DMS 273 treated with DMSO at 0.1 percent for 48 hours (cell line): ENCODE data around the gene HOXD8.

Experiments
- DNase-seq: peaks from one replicate; lab custom pipeline; 2025; lab: John Stamatoyannopoulos, UW

The HOXD8 gene

DNA sequence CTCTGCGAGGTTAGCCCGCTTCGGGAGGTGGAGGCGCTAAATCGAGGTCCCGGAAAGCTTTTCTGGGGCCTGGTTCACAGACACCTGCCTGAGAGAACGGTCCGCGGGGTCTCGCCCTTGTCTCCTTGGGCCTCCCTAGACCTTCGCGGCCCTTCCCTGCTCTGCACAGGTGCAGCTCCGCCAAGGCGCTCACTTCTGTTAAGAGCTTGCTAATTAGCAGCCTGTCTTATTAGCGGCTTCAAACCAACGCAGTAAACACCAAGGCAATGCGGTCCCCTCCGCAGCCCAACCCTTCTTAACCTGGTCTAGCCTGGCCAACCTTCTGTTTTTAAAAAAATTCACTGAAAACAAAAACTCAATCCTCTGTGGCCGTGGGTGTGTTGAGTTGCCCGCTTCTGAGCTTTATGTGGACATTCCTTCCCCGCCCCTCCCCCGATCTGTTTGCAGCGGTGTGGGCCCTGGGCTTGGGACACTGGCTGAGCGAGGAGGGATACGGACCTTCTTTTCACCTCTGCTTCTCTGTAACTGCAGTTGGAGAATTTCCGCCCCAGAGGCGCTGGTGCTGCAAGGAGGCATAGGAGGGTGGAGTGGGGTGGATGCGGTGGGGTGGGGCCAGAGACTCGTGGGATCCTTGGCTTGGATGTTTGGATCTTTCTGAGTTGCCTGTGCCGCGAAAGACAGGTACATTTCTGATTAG, 18.4 kb downstream of the HOXD8 start:
- DNase-seq, result no peak

DNA sequence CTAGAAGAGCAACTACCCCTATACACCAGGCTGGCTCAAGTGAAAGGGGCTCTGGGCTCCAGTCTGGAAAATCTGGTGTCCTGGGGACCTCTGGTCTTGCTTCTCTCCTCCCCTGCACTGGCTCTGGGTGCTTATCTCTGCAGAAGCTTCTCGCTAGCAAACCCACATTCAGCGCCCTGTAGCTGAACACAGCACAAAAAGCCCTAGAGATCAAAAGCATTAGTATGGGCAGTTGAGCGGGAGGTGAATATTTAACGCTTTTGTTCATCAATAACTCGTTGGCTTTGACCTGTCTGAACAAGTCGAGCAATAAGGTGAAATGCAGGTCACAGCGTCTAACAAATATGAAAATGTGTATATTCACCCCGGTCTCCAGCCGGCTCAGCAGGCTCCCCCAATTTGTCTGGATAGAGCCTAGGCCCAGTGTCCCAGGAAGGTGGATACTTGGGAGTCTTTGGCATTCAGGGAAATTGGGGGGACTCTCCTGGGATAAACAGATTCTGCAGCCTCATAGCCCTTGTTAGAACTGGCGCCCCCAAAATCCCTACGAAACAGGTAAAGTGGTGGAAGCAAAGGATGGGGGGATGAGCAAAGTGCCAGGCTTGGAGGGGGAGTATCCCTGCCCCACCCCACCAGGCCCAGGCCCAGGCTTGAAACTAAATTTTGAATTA, 19.4 kb downstream of the HOXD8 start:
- DNase-seq, result no peak

DNA sequence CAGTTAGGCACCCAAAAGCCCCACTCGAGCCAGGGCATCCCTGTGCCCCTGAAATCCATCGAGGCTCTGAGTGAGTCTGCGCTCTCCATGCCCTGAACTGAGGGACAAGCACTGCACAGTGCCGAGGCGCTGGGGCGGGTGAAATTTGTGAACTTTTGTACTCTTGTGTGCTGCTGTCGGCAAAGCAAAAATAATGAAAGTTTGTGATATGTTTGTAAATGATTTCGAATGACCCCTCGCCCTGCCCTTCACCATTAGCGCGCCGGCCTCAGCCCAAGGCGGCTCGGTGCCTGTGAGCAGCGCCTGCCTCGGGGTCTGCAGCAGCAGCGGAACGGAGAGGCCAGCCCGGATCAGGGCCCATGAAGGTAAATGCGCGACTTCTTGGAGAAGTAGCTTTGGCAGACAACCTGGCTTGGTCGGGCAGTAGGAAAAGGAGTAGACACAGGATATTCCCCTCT, 20.0 kb downstream of the HOXD8 start:
- DNase-seq, result no peak

DNA sequence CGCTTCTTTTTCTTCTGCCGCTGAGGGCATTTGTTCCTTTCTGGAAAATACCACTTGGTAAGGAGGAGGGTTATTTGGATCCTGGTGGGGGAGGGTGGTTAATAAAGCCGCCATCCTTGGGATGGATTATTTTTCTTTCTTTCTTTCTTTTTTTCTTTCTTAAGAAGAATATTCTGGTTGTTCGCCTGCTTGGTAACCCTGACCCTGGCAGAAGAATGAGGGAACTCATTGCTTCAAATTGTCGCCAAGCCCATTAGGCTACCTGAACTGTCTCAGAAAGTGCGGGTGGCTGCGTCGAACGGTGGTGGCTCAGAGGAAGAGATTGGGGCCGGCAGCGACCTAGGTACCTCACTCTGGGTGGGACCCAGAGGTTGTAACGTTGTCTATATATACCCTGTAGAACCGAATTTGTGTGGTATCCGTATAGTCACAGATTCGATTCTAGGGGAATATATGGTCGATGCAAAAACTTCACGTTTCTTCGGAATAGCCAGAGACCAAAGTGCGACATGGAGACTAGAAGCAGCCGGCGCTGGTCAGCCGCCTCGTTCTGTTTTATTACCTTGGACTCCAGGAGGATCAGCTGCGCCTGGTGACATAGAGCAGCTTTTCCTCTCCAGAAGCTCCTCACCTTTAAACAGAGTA, 20.6 kb downstream of the HOXD8 start:
- no peak for DNase-seq

DNA sequence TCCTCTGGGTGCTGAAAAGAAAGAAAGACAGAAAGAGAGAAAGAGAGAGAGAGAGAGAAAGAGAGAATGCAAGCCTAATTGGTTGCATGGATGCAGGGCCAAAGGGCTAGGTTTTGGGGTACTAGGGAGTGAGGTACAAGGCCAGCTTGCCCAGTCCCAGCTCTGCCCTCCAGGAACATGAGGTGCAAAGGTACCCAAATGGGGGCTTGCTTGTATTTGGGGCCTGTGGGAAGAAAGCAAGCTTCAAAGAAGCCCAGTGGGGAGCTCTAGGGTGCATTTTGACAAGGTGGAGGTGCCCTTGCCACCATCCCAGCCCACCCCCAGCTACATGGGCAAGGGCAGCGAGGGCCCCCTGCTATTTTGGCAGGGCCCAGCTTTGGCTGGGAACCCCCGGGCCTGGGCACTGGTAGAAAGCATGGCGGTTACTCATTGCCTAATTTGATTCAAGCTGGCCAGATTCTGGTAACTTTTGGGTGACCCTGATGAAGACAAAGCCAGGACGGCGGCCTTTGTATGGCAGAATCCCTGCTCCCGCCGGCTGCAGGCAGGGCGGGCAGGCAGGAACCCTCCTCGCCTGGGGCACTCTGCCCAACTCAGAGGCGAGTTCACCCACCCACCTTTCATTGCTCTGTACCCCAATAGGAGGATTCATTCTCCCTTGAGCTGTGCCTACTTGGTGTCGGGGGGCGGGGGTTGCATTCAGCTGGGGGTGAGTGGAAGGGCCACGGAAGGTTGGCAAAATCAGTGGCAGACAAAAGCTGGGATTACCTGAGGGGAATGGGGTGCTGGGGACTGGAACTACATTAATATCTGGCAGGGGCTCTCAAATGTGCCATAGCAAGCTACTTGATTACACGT, 21.3 kb downstream of the HOXD8 start:
- DNase-seq, result no peak

DNA sequence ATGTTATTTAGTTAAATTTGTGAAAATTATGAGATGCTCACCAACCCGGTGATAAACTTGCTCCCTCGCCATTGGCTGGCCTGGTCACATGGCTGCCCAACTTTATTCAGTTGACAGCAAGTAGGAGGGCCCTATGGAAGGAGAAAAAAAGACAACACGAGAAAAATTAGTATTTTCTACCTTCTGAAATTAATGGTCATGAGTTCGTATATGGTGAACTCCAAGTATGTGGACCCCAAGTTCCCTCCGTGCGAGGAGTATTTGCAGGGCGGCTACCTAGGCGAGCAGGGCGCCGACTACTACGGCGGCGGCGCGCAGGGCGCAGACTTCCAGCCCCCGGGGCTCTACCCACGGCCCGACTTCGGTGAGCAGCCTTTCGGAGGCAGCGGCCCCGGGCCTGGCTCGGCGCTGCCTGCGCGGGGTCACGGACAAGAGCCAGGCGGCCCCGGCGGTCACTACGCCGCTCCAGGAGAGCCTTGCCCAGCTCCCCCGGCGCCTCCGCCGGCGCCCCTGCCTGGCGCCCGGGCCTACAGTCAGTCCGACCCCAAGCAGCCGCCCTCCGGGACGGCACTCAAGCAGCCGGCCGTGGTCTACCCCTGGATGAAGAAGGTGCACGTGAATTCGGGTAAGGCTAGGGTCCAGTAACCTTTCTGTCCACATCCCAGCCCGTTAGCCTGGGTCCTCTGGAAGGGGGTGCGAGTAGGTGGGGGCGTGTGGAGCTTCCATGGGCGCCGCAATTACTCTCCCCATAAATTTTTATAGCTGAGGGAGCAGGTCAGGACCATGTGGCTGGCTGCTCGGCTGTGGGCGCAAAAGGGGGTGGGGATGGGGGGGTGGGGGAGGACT, 22.2 kb downstream of the HOXD8 start, which contains the start of gene HOXD4:
Gene HOXD4 (plus strand): TSS at position 109 of the 846 bp plus-strand sequence. CDS start 84 bp downstream, at position 193.
- no peak for DNase-seq

DNA sequence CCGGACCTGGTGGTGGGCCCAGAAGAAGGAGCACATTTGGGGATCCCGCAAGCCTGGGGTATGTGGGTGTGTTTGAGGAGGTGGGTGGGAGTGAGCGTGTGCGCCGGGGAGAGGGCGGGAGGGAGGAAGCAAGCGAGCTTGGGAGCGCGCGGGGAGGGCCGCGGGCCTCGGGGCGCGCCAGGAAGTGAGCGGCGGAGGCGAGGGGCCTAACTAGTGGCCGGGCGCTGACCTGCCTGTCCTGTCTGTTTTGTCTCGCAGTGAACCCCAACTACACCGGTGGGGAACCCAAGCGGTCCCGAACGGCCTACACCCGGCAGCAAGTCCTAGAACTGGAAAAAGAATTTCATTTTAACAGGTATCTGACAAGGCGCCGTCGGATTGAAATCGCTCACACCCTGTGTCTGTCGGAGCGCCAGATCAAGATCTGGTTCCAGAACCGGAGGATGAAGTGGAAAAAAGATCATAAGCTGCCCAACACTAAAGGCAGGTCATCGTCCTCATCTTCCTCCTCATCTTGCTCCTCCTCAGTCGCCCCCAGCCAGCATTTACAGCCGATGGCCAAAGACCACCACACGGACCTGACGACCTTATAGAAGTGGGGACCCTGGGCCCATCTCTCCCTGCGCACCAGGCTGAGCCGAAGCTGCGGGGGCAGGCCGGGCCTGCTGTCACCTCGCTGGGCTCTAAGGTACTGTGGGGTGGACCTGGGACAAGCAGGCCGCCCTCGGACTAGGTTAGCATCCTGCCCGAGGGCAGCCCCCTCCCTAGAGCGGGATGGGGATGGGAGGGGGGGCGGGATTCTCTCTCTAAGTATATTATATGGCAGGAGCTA, 23.1 kb downstream of the HOXD8 start:
- no peak for DNase-seq

DNA sequence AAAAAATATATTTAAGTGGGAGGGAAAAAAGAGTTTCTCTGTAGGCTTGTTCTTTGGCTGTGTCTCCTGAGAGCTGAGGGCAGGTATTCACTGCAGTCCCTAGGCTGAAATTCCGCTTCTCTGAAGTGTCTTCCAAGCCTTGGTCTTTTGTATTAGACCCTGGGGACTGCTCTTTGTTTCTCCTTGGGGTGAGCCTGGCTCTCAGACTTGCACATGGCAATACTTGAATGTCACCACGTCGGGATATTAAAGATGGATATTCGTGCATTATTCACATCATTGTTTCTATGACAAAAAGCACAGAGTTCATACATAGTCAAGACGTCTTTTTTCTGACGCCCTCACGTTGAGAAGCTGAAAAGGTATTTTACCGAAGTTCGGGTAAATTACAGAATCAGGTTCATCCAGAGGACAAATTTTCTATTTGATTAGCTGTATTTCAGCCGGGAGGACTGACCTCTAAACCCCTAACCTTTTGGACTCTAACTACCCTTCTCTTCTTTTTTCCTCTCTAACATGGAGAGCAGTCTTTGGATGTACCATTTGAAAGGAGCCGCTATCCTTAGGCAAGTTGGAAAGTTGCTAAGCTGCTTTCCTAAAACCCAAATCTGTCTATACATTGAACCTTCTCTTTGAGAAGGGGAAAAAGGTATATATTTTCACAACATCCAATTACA, 25.2 kb downstream of the HOXD8 start:
- no peak for DNase-seq

DNA sequence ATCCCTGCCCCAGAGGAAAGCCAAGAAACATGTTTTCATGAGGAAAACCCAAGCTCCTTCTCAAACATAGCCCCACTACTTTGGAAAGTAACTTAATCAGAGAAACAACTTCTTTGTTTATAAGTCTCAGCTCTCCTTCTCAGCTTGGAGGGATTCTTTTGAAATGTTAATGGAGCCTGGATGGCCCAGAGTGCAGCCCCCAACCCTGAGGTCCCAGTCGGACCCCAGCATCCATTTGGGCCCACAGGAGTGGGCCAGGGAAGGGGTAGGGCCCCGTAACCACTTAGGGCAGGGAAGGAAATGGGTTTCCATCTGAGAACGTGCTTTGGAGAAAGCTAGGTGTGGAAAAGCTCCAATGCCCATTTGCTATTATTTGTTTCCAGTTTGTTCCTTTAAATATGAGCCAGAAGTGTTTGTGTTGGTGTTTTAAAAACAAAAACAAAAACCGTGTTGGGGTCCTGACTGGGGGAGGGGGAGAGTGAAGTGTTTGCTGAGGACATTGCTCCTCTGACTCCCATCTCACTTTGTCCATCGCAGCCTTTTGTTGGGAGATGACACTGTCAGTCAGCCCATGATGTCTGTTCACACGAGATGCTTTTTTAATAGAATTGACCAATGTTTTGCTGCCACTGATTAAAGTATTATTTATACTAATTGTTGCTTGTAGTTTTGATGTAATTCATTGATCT, 26.0 kb downstream of the HOXD8 start:
- no peak for DNase-seq

DNA sequence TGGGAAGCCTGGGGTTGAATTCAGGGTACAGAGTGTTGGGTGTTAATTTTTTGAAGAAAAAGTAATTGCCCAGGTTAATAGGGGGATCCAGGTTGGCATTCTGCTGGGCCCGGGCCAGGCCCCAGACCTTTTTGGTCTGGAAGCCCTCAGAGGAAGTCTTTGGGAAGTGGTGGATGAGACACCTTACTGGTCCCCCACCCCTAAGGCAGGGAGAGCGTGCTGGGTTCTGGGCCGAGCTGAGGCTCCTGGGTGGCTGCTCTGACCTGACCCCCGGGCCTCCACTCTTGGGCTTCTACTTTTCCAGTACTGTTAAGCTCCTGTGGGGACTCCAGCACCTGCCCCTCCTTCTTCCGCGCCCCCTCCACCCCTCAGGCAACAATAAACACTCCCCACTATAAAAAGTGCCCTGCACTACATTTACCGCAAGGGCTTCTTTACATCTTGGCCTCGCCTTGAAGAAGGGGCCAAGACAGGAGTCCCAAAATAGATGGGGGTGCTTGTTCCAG, 26.8 kb downstream of the HOXD8 start:
- no peak for DNase-seq

DNA sequence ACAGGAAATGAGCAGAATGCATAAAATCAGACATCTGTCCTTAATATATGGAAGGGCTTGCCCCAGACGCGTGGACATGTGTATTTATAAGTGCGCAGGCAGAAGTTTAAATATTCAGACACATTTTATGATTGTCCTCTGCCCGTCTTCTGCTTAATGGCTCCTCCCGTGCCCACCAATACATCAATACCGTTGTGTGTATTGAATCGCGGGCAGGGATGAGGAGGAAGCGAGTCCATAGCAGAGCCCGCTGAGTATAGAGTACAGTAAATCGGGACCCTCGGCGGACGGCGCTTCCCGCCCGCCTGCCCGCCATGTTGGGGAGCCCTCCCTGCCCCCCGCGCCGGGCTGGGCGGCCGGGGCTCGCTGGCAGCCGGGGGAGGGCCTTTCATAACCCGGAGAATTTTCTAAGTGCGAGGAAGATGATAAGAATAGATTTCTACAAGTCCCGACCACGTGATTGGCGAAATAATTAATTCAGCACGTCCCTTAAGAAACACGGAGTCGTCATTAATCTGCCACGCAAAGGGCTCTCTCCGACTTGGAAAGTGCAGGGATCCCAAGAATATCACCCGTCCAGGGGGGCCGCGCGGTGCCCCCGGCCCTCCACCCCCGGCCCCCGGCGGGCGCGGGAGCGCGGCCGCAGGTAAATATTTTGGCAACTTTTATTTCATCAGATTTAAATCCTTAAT, 27.4 kb downstream of the HOXD8 start, which contains the start of gene HOXD3:
Gene HOXD3 (plus strand): TSS at position 501 of the 692 bp plus-strand sequence. CDS start 11,808 bp downstream, outside the sequence.
- DNase-seq, result no peak

DNA sequence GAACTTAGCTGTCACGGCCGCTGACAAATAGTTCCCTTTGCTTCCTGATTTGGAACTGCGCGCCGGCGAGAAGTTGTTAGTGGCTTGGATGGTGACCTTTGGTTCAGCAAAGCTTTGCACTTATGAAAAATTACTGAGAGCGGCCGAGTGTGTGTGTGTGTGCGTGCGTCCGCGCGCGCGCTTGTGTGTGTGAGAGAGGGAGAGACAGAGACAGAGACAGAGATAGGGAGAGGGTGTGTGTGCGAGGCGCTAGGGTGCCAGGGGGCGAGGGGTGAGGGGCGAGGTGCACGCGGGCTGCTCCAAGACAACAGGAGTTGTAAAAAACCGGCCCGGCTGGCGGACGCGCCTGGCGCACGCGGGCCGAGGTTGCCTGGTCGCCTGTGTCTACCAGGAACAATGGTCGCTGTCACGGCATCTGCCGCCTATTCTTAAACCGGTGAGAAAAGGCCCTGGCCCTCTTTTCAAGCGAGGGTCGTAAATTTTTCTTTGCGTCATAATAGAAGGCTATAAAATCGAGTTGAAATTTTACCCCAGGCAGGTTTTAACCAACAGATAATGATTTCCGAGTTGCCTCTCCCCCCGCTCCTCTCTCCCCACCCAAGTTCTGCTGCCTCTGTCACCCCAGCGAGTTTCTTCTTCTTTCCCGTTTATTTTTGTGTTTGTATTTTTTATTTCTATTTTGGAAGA, 28.1 kb downstream of the HOXD8 start:
- no peak for DNase-seq

DNA sequence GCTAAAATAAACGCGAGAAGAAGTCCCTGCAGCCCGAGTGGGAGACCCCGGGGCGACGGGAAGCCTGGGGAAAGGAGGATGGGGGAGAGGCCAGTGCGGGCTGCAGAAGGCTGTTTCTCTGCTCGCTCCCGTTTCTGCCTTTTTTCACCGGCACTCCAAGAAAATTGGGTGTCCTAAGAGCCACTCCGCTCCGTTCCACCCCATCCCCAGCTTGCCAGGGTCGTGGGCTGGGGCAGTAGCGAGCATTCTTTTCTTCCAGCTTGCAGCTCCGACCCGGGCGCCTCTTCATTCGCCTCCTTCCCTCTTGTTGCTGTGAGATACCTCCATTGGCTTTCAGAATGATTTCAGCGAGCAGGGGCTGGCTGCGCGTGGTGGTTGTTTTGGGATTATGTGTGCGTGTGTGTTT, 28.7 kb downstream of the HOXD8 start:
- no peak for DNase-seq

DNA sequence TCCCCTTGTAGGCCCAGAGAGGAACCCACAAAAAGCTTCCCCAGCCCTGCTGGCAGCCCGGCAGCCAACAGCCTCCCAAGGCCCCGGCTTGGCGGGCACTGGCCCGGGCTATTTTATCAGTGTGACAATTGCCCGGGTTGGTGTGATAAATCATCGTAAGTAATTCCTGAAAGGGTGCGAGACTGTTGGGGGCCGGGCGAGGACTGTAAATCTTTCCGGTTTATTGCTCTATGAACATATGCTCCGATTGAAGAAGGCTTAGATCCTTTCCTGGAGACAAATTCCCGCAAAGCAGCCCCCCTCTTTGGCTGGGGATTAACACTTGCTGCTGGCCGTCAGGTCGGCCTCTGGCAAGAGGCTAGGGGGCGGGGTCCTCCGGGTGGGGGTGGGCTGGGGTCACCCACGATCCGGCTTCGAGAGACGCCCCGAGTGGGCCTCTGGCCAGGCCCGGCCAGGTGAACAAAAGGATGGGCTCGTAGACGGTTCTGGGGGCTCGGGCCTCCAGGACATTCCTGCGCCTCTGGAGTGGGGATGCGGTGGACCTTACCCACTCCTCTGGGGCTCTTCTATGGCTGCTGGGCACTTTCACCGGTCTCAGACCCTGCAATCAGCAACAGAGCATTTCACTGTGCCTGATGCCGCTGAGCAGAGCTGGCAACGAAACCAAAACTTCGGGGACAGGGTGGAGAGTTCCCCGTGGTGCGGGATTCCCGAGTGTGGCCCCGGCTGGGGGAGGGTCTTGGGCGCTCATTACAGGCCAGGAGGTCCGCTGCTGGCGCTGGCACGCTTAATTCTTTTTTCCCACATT, 29.6 kb downstream of the HOXD8 start:
- DNase-seq, result no peak

DNA sequence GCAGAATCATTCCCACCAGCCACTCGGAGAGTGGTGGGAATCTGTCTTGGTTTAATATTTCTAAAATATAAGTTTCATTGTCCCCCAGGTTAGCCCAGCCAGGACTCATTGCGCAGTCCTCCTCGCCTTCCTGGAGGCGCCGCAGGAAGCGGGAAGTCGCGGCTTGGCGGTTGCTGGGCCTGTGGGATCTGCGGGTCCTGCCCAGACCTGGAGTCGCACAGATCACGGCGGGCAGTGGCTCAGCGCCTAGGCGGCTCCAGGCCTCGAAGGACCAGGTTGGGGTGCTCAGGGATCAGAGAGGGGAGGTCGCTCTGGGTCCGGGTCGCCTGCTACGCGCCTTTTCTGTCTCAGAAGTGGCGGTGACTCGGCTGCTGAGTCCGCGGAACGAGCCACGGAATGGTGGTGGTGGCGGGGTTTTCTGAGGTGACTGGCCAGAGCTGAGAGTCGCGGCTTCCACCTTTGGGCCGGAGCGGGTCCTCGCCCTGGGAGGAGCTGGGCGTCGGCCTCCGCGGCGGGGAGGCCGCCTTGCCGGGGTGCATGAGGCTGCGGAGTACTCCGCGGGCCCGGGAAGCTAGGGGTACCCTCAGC, 30.3 kb downstream of the HOXD8 start:
- DNase-seq, result no peak

DNA sequence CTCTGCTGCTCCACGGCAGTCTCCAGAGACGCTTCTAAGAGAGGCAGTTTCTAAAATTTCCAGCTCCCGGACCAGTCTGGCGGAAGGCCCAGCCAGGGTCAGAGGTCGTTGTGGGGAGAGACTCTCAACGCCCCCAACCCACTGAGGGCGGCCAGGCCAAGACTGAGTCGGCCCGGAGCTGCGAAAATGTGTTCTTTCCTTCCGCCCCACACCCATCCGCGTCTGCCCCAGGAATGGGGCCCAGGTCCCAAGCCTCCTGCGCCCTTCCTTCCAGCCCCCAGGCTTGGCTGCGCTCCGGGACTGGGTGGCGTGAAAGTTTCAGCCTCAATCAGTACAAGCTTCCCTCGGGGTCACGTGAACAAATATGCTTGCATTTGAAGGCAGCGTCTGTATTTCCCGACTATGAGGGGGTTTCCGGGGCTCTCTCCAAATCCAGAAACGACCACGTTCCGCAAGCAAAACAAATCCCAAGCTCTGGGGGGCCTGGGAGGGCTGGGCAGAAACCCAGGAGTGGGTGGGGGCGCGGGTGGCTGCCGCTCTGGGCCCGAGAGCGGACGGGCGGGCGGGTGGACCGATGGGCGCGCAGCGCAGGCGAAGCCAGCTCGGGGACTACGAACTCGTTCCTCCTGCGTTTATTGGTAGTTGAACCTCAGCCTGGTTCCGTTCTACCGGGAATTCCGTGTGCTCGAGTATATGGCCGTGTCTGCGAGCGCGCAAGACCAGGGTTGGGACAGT, 30.9 kb downstream of the HOXD8 start:
- DNase-seq, result no peak
